HG02763 (cell line): ENCODE data around the gene RAD18.

Experiments used
- ATAC-seq: cut with Tn5 transposase; IDR thresholded peaks from one replicate; pipeline ENCODE4 v1.9.1; 2021; ENCODE audit warnings: mild to moderate bottlenecking, moderate library complexity; ENCODE audit not compliant: unreplicated experiment

Gene RAD18

DNA sequence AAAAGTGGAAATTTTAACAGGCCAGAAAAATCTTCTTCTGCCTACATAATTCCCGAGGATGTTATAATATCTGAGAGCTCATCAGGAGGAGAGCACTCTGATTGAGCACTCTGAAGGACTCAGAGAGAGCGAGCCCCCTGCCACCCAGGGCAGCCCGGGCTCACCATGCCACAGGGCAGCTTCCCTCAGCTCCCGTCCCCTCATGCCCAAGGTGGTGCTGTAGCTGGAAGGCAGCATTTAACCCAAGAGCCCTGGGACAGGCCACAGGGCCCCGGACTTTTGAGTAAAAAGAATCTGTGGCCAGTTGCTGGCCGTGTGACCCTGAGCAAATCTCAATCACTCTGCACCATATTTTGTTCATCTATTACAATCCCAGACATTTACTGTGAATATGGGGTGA, 23.5 kb upstream of the RAD18 start:
- ATAC-seq, result no peak

DNA sequence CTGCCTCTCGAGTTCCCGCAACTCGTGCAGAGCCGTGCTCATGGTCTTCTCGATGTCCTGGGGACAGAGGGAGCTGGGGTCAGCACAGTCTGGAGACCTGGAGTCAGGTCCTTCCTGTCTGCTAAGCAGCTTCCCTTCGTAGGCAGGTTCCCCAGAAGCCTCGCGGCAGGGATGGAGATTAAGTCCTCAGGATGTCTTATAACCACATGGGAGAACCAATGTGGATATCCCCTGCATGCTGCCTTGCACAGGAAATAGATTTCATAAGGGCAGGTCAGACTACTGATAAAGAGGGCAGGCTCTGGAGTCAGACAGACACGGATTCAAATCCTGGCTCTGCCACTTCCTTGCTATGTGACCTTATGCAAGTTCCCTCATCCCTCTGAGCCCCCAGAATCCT, 22.6 kb upstream of the RAD18 start:
- ATAC-seq, result no peak

DNA sequence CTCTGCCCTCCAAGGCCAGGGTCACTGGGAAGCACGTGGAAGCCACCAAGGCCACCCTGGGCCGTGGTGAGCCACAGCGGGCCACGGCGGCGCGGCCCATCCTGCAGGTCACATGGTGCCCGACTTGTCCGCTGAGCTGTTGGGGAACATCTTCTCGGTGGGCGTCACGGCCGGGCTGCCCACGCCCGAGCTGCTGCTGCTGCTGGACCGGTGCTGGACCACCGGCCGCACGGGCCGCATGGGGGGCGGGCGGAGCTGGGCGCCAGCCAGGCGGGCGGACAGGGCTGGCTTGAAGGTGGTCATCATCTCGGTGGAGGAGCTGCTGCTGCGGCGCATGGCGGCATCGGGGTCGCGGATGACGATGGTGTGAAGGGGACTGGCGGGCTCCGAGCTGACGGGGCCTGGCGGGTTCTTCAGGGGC, 22.1 kb upstream of the RAD18 start:
- ATAC-seq, result no peak

DNA sequence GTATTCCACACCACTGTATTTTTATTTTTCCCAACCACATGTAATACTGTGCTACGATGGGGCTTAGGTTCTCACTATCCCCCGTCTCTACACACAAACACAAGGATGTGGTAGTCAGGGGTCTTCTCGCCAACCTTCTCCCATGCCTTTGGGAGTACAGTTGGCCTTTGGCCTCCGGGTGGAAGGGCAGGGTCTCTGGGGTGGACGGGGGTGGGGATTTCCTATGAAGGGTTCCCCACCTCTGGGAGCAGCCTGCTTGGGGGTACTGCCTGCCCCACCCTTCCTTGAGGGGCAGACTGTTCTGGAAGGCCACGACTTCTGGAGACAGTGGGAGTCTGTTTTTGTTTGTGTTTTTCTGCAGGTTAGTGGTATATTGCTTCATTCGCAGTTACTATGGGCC, 21.3 kb upstream of the RAD18 start:
- no peak for ATAC-seq

DNA sequence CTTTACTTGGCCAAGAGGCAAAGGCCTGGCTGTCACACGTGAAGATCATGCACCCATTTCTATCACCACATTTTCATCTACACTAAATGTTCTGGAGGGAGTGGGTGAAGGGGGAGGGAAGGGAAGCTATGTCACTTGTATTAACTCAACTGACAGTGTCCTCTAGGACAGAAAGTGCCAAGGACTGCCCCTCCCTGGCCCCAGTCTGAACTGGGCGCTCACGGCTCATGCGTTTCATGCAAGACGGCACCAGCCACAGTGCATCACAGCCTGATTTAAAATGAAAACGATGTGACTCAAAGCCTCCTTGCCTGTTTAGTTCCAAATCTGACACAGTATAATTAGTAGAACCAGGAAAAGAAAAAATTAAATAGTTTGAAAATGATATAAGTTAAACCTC, 20.8 kb upstream of the RAD18 start:
- no peak for ATAC-seq

DNA sequence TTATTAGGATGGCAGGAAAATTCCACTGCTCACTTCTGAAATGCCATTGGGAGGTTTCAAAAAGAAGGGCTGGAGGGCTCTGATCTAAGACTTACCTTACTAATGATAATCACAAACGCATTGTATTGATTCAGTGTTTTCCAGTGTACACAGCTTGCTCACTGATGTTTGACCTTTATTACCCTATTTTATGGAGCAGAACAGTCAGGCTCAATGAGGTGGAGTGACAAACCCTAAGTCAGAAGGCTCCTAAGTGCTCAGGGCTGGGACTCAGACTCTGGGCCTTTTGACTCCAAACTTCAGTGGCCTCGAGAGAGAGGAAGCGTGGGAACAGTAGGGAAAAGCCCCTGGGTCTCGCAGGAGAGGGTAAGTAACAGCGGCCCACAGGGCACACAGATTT, 20.3 kb upstream of the RAD18 start:
- ATAC-seq, result no peak

DNA sequence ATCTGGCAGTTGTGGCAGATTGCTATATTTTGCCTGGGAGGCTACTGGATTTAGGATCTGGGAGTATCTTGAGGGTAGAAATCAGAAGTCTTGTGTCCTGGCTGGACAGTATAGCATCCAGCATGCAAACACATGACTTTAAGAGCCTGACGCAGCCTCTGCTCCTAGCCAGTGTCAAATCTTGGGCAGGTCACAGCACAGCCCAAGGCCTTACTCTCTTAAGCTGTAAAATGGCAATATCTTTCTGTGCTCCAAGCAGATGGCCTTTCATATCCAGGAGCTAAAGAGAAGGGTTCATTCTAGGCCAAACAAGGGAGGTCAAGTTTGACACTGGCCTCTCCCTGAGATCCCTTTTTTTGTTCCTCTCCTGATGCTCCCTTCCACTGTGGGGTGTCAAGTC, 19.8 kb upstream of the RAD18 start:
- ATAC-seq, result no peak

DNA sequence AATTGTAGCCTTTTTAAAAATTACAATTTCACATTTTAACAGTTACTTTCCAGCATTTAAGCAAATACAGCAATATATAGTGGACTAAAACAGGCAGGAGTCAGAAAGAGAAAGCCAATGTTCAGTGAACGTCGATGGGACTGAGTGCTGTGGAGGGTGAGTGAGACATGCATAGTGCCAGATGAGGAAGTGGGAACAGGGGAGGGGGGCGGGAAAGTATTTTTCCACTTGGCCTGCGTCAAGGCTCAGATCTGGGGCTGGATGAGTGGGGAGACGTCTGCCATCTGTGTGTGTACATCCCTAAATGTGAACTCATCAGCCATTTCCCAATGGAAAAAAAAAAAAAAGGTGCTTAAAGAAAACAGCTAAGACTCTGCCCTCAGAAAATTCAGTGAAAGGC, 19.2 kb upstream of the RAD18 start:
- ATAC-seq, result no peak

DNA sequence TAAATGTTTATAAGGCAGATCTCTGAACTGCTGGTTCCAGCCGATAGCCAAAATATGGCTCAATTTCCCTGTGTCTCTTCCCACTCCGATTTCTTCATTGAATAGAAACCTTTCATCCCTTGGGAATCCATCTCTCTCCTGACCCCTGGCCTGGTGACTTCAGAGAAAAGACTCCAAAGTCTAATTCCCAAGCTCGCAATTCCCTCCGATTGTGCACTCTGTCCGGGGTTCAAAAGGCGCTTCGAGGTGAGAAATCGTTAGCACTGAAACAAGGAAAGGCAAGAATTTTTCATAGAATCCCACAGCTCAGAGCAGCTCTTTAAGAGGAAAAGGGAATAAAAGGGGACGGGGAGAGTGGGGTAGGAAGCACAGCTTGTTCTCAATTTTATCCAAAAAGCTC, 18.4 kb upstream of the RAD18 start:
- ATAC-seq, result no peak

DNA sequence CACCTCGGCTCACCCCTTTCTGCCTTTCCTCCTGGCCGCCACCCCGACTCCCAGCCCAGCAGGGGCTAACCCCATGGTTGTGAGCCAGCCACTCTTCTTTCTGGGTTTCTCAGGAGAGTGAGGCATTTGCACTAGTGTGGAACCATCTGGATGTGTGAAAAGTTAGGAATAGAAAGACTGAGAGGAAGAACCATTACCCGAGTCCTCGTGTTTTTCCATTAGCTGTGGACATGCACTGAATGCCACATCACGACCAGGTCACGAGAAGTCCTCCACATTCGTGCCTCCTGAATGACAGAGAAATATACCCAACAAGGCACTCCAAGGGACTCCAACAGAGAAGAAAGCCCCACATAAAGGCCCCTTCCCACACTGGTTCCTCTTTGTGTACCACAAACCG, 18.0 kb upstream of the RAD18 start:
- no peak for ATAC-seq

DNA sequence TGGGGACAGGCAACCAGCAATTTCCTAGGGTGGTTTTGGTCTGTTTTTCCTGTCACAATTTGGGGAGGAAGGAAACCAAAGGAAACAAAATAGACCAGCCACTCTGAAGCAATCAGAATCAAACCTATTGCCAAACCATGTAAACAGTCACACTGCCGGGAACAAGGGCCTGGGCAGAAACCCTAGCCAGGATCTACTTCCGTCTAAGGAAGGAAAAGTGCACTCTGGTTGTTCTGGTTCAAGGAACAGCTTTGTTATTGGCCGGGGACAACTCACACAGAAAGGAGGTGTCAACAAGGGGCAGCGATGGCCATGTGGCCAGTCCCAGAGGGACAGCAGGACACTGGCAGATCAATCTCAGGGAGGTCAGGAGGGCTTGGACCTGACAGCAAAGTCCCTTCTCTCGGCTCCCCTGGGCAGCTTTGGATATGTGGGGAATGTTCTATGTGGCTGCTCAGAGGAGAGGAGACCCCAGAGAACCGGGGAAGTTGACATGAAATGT, 17.5 kb upstream of the RAD18 start:
- no peak for ATAC-seq

DNA sequence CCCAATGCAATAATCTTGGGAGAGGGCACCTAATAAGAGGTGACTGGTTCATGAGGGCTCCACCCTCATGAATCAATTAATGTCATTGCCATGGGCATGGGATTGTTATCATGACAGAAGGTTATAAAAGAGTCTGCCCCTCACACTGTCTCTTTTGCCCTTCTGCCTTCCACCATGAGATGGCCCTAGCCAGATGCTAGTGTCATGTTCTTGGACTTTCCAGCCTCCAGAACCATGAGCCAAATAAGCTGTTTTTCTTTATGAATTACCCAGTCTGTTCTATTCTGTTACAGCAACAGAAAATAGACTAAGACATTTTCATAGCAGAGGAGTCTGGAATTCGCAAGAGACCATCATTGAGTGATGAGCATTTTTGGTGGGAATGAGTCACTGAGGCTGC, 16.0 kb upstream of the RAD18 start:
- no peak for ATAC-seq

DNA sequence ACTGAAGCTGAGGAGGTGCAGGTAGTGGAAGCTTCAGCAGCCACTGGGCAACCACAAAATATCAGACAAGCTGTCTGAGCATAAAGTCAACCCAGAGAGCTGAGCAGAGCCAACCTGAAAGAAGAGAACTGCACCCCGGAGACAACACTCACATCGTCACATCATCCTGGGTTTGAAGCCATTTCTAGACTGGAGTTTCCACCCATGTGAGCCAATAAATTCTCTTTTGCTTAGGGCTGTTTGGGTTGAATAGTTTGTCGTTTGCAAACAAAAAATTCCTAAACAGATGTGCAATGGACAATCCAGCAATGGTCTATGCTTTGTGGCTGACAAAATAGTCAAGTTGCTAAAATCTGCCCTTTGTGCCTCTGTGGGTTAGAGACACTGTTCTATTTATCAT, 15.3 kb upstream of the RAD18 start:
- ATAC-seq, result no peak

DNA sequence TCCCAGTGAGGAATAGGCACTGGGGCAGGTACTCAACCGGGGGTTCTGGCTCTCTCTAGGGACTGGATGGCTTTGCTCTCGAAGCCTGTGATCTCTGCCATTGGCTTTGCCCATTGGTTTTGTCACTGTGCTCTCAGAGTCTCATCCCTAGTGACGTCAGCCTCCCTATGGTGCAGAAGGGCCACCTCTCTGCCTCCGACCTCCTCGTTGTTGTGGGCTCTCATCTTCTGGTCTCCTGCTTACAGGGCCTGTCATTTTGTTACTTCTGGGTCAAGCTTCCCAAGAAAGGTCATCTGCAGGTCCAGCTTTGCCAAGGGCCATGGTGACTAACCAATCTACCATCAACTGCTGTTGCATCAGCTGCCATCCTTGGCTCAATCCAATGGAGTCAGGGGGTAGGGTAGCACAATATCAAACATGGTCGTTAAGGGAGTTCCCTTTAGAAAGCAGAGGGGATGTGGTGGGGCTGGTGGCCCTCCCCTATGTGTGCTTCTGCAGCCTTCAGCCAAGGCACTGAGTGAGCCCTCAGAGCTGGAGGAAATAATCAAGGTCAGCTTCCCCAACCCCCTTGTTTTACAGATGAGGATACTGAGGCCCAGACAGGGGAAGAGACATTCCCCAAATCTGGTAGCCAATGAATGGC, 13.4 kb upstream of the RAD18 start:
- no peak for ATAC-seq

DNA sequence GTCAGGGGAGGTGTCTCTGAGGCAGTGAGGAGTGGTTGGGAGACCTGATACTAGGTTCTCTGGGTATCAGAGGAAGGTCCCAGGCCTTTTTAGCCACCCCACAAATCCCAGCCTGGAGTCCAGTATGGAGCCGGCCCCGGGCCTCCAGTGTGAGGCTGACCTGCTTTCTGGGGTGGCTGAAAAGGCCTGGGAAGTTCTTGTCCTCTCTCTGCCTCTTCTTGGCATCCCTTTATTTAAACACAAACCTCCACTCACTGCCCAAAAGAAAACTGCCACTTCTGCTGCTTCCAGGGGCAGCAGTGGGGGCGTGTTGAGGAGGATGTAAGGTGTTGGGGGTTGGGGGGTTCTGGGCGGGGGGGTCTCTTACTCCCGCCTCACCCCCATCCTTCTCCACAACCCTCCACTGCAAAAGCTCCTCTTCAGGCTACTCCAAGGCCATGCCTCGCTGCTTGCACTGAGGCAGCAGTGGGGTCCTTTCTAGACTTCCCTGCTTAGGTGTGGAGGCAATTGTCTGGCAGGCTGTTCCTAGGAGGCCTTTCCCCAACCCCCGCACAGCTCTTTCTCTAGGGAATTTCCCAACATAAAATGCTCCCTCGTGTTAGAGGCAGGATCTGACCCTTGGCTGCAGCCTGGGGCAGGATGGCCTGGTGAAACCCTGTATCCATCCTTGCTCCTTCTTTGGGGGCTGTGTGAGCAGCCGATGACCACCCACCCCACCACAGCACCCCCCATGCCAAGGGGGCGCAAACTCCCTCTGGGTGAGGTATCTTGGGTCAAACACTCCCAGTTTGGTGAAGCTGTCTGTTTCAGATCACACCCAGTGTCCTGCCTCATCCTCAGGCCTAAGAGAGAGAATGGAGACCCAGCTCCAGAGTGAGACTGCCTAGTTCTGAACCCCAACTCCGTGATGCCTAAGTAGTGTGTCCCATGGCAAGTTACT, 12.1 kb upstream of the RAD18 start:
- no peak for ATAC-seq

DNA sequence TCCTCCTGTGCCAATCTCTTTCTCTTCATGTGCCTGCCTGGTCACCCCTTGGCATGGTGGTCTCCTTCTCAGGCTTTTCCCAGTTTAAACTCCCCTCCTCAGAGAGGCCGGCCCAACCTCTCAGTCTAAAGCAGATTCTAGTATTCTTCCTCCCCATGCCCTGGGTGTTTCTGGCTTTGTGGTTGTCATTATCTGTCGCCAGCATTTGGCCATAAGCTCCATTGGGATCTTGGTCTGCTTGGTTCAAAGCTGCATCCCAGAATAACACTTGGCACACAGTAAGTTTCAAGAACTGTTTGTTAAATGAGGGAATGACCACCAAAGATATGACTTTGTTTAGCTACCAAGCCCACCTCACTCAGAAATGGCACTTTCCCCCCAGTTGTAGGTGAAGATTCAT, 11.2 kb upstream of the RAD18 start:
- no peak for ATAC-seq

DNA sequence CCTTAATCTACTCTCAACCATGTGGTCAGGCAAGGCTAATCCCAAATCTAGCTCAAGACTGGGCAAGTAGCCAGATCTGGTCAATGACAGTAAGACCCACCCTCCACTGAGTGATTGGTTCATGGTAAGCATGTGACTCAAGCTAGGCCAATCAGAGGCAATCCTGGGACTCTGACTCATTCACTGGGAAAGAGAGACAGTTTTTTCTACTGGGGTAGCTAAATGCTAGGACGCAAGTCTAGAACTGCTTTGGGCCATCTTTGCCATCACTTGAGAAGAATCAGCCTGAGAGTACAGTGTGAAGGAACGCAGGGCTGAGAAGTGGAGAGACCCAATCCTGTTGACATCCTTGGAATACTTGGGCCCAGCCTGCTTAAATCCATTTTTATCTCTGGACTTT, 9.4 kb upstream of the RAD18 start:
- no peak for ATAC-seq

DNA sequence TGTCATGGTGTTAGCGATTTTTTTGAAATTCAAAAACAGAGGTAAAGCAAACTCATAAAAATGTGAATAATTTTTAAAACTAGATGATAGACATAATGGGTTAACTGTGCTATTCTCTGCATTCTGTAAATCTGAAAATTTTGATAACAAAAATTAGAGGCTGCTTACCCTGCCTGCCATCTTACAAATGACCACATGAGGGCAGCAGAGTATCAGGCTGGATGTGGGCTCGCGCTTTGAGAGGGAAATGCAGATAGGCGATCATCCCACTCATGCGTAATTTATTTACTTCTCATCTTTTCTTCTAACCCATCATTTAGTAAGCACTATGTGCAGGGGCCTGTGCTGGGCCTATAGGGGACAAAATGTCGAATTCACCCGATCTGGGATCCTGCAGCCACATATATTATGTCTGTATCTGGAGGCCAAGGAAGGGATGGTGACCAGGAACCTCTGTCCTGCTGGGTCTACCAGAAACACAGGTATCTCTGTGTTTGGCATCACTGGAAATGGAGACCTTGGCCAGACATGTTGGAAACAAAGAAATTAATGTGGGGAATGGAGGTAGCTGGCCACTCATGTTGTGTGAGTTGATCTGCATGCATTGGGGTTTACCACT, 7.8 kb upstream of the RAD18 start:
- no peak for ATAC-seq

DNA sequence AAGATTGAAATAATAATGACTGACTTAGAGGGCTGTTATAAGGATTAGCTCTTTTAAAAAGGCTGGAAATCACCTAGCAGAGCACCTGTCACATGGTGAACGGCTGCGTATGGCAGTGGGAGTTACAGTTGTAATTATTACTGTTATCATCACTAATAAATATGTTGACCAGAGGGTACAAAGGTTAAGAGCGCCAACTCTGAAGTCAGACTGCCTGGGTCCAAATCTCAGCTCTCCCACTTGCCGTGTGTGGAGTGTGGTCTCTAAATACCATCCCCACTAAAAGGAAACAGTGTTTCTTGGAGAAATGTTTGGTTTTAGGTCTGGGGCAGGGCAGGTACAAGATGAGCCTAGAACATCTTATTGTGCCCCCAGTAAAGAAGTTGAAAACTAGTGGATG, 6.0 kb upstream of the RAD18 start:
- no peak for ATAC-seq

DNA sequence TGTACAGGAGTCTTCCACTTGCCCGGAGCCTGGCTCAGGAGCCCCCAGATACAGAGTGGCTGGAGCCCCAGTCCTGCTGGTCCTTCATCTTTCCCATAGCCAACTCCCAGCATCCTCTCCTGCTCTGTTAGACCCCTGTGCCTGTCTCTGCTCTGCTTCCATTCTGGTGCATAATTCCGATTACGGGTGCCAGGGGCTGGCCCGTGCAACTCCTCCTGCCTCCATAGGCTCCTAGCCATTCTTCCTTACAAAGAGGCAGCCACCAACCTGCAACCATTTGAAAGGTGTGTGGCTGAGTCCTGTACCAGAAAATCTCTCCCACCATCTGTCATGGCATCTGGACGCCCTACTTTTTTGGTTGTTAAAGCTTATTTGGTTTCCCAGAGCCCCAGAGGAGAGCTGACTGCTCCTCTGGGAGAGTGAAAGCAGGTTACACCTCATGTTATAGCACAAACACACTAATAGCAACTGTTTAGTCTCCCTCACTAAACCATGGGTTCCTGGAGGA, 5.2 kb upstream of the RAD18 start:
- no peak for ATAC-seq

DNA sequence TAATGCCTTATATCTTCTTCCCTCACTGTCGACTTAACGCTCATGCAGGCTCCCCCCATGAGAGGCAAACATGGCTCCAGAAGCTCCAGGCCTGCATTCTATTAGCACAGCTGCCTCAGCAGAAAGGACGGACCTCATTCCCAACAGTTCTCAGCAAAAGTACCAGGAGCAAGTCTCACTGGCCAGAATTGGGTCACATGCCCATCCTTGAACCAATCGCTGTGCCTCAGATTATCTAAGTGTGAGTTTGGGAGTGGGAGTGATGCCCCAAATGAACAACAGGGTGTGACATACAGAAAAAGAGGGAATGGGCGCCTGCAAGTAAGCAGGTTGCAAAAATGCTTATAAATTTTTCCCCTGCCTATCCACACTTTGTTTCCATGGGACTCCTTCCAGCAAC, 4.3 kb upstream of the RAD18 start:
- no peak for ATAC-seq
